Testis (tissue), 2 donors: ENCODE data around the gene AK4.
"Not testable (repeated sequence)": the region's sequence is repeated elsewhere in the genome, so short reads cannot be mapped to it uniquely, and the experiment has no call there.

Source experiments
- CTCF ChIP-seq, 3 experiments: fragments of 450-650 bp in 2 of 3; fragments of 200-600 bp in 1 of 3; sonication (generic) in 1 of 3; IDR thresholded peaks; one replicate each; pipeline ENCODE4 v1.5.1; 2016 to 2019; ENCODE audit warnings: antibody characterized with exemption in 3 of 3, mild to moderate bottlenecking in 2 of 3, moderate library complexity in 1 of 3
- POLR2A ChIP-seq: fragments of 450-650 bp; IDR thresholded peaks from one replicate; pipeline ENCODE4 v1.6.1; 2017; ENCODE audit warnings: antibody characterized with exemption, mild to moderate bottlenecking, moderate library complexity

GRCh38 chr1:65139793-65140192, 8.2 kb upstream of the AK4 start:
- not testable (repeated sequence) for TF ChIP-seq CTCF (IDR thresholded peaks at IDR 0.05); POLR2A
